Right atrium auricular region (tissue), 2 donors: ENCODE measurements around the gene LOXL4. TPM values are rescaled to one million over a fixed set of nuclear protein-coding genes. Genes with fewer than 3 reads are reported as not detected.

Experiments
- DNase-seq: peaks from one replicate; pipeline ENCODE4 v3.0.0-alpha.2; 2019; ENCODE audit warnings: low spot score
- H3K27ac ChIP-seq, 2 donors: fragments of 200-600 bp; sonication (generic); 1 replicate in 1 of 2; 2 replicates in 1 of 2; pipeline ENCODE4 v1.5.1; 2016 to 2019
- H3K27me3 ChIP-seq, 2 donors: fragments of 200-600 bp; sonication (generic); one replicate each; pipeline versions ENCODE4 v1.5.1 to v1.6.0; 2017 to 2019
- H3K36me3 ChIP-seq: fragments of 200-600 bp; sonication (generic); one replicate; pipeline ENCODE4 v1.5.1; 2016
- H3K4me1 ChIP-seq, 2 donors: fragments of 200-600 bp; sonication (generic); one replicate each; pipeline versions ENCODE4 v1.5.1 to v1.6.0; 2017 to 2019
- H3K4me3 ChIP-seq, 2 donors: fragments of 200-600 bp; sonication (generic); 1 replicate in 1 of 2; 2 replicates in 1 of 2; pipeline ENCODE4 v1.5.1; 2017 to 2019; ENCODE audit warnings: mild to moderate bottlenecking in 1 of 2, moderate library complexity in 1 of 2
- H3K9me3 ChIP-seq, 2 donors: fragments of 200-600 bp; sonication (generic); one replicate each; pipeline ENCODE4 v1.5.1; 2019
- total RNA-seq, 2 donors: library from RNA; depleted of rRNA; stranded (reverse); fragments of >200 nt; gene quantifications; one replicate each; pipeline ENCODE4 v1.1.0, GENCODE V29; 2016
- TF ChIP-seq, protein P1 (sequence below), 2 donors: fragments of 200-600 bp; sonication (generic); IDR thresholded peaks; one replicate each; pipeline ENCODE4 v1.5.1; 2019; ENCODE audit warnings: antibody characterized with exemption in 2 of 2

LOXL4 gene
- total RNA-seq, 2 donors from 2014 or later = 1.5 to 1.6 TPM

DNA sequence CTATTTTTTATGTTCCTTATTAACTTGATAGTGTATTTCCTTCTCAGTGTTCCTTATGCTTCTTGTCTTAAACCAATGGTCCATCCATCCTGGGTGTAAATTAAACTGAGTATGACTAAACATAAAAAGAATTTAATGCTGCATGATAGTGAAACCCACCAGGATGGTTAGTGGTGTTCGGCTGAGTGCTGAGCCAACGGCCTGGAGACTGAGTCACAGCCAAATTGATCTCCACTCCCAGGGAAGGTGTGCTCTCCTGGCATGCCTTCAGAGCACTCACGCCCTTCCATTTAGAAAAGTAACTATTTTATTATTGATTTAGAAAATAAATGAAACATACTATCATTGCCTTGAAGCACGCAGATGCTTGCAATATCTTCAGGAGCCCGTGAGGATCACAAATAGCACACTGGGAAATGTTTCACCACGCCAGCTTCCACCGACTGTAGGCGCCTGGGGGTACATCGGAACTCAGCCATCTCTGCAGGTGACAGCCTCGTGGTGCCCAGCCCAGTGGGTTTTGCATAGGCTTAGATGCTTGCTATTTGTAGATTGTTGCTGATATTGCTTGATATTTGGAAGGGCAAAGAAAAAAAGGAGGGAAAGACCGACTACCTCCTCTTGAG is 40.0 kb upstream of the LOXL4 start:
- H3K4me3 ChIP-seq = no peak overlapping the region
- DNase-seq = no peak
- no peaks in the 10 kb centered on the region for H3K9me3 ChIP-seq
- H3K27ac ChIP-seq = no peak overlapping the region
- H3K36me3 ChIP-seq = no peaks in the 10 kb centered on the region
- TF ChIP-seq, protein P1, sequence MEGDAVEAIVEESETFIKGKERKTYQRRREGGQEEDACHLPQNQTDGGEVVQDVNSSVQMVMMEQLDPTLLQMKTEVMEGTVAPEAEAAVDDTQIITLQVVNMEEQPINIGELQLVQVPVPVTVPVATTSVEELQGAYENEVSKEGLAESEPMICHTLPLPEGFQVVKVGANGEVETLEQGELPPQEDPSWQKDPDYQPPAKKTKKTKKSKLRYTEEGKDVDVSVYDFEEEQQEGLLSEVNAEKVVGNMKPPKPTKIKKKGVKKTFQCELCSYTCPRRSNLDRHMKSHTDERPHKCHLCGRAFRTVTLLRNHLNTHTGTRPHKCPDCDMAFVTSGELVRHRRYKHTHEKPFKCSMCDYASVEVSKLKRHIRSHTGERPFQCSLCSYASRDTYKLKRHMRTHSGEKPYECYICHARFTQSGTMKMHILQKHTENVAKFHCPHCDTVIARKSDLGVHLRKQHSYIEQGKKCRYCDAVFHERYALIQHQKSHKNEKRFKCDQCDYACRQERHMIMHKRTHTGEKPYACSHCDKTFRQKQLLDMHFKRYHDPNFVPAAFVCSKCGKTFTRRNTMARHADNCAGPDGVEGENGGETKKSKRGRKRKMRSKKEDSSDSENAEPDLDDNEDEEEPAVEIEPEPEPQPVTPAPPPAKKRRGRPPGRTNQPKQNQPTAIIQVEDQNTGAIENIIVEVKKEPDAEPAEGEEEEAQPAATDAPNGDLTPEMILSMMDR (IDR thresholded peaks at IDR 0.05) = no peak
- H3K27me3 ChIP-seq = no peaks in the 10 kb centered on the region
- H3K4me1 ChIP-seq = peaks cover 0 to 17% of the 10 kb centered on the region in 2 donors

DNA sequence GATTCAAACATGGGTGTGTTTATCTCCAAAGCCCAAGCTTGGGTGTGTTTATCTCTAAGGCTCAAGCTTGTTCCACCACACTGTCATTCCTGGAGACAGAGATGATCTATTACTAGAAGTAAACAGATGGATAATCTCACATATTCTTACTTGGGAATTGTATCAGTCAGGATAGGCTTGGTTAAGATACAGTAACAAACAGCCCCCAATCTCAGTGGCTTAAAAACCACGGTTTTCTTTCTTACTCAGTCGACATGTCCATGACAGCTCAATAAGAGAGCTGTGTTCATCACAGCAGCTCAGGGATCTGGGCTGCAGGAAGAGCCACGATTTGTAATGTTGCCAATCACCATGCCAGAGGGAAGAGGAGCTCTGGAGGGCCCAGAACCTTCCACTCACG is 38.5 kb upstream of the LOXL4 start:
- Histone ChIP-seq H3K27me3 (no peaks in the 10 kb centered on the region), H3K9me3 (no peaks in the 10 kb centered on the region), H3K4me1 (peaks cover 0 to 22% of the 10 kb centered on the region in 2 donors), H3K4me3 (no peak overlapping the region), H3K36me3 (no peaks in the 10 kb centered on the region), H3K27ac (no peak overlapping the region)
- TF ChIP-seq, protein P1 (IDR thresholded peaks at IDR 0.05) = no peak
- DNase-seq = no peak

DNA sequence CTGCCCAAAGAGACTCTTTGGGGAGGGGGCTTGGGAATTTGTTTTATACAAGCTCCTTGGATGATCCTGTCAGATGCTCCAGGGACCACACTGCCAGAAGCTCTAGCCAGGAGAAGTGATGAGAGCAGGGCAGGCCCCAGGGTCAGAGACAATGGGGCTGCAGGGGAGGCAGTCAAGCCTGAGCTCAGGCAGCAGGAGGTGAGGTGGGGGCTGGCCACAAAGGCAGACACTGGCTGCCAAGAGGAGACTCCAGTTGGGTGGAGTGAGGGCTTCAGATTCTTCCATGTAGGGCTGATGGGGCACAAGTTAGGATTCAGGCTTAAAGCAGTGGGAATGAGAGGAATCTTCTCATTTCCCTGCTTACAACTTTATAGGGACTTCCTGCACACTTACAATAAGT is 35.6 kb upstream of the LOXL4 start:
- Histone ChIP-seq H3K4me1 (peaks cover 0 to 6% of the 10 kb centered on the region in 2 donors), H3K9me3 (no peaks in the 10 kb centered on the region), H3K36me3 (no peaks in the 10 kb centered on the region), H3K27me3 (no peaks in the 10 kb centered on the region), H3K4me3 (no peak overlapping the region), H3K27ac (no peak overlapping the region)
- DNase-seq = no peak
- TF ChIP-seq, protein P1 (IDR thresholded peaks at IDR 0.05) = no peak

DNA sequence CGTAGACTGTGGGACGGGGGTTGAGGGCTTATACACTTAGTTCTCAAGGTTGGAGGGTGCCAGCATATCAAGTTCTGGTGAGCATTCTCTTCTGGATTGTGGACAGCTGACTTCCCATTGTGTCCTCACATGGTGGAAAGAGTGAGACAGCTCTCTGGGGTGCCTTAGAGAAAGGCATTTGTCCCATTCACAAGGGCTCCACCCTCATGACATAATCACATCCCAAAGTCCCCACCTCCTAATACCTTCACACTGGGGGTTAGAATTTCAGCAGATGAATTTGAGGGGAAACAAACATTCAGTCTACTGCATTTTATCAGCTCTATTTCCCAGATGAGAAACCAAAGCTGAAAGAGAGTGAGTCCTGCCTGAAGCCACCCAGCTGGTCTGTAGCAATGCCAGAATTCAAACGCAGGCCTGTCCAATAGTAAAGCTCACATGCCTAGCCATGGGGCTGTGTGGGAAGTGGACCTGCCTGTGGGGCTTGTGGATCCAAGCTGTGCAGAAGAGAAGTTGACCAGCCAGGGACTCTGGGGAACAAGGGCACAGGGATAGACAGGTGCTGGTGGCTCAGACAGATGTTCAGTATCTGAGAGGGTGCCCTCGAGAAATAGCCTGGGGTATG is 34.9 kb upstream of the LOXL4 start:
- H3K4me1 ChIP-seq = peaks cover 0 to 5% of the 10 kb centered on the region in 2 donors
- no peak overlapping the region for H3K27ac ChIP-seq
- no peak overlapping the region for H3K4me3 ChIP-seq
- no peaks in the 10 kb centered on the region for H3K27me3 ChIP-seq
- TF ChIP-seq, protein P1 (IDR thresholded peaks at IDR 0.05) = no peak
- H3K9me3 ChIP-seq = no peaks in the 10 kb centered on the region
- no peaks in the 10 kb centered on the region for H3K36me3 ChIP-seq
- DNase-seq = no peak

DNA sequence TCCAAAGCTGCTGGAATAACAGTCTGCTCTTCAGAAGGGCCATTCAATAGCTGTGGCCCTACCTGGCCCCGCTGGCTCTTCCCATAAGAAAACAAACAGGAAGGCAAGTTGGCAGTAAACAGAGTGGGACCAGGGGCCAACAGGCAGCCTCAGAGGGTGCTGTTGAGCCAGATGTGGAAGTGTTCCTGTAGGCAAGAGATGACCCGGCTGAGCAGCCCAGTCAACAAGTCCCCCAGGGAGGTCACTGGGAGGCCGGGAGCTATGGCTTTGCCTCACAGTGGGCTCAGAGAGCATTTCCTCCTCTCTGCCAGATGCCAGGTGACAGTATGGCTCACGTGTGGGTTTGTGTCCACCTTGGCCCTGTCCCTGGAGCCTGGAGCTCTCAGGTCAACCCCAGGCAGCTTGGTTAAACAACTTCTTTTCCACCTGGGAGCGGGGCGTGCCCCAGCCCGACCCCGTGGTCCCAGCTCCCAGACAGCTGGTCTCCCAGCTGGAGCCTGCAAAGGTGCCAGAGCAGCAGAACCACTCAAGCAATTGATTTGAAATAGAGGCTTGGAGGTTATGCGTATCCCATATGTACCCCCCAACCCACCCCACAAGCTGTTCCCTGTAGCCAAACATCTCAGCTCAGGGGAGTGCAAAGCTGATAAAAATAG is 33.8 kb upstream of the LOXL4 start:
- Histone ChIP-seq H3K27me3 (no peaks in the 10 kb centered on the region), H3K27ac (no peak overlapping the region), H3K4me3 (no peak overlapping the region), H3K9me3 (no peaks in the 10 kb centered on the region), H3K36me3 (no peaks in the 10 kb centered on the region), H3K4me1 (peaks cover 0 to 5% of the 10 kb centered on the region in 2 donors)
- no peak for DNase-seq
- TF ChIP-seq, protein P1 (IDR thresholded peaks at IDR 0.05) = no peak
